ENCODE measurements around the gene ZNF217. TPM values are rescaled to one million over a fixed set of nuclear protein-coding genes. Genes with fewer than 3 reads are reported as not detected.
"Not testable (repeated sequence)": the region's sequence is repeated elsewhere in the genome, so short reads cannot be mapped to it uniquely, and the experiment has no call there.

The ZNF217 gene
- total RNA-seq = 10 to 100 TPM; 11.3 to 27.1 (median 15.8) TPM
- long read RNA-seq, partial matches to known transcripts = 1 of 1 reads
- long read RNA-seq, other reads (novel, unspliced or antisense) = 0 of 1 reads

- WGBS (ENCODE audit: insufficient coverage, low coverage, low lambda C conversion rate, missing lambda C conversion rate) = no CpG with 5 or more reads among the region's 66 CpGs
- H3K27me3 ChIP-seq; H3K9me3 ChIP-seq; intact Hi-C loops (cut with DNase I); H3K36me3 ChIP-seq: not testable (repeated sequence)
- Histone ChIP-seq H3K4me3 (peak within 1 kb of the TSS; percentile 67 to 73 (median 71)), H3K27ac (peak within 1 kb of the TSS; percentile 96 to 99 (median 97)), H3K4me1 (peaks cover 0 to 39% (median 4%) of the 10 kb centered on the region in 4 donors)
- peak; percentile 17 to 52 (median 44) for ATAC-seq
- peak; percentile 83 to 85 (median 83) for DNase-seq
- TF ChIP-seq POLR2A (IDR thresholded peaks at IDR 0.05) = peak; percentile 48
Measured at GRCh38 chr20:53593466-53594007, at the start of gene ZNF217. Gene ZNF217, minus strand, starts transcription at chr20:53593839. Its CDS starts 11,013 bp downstream, at chr20:53582826.

DNA sequence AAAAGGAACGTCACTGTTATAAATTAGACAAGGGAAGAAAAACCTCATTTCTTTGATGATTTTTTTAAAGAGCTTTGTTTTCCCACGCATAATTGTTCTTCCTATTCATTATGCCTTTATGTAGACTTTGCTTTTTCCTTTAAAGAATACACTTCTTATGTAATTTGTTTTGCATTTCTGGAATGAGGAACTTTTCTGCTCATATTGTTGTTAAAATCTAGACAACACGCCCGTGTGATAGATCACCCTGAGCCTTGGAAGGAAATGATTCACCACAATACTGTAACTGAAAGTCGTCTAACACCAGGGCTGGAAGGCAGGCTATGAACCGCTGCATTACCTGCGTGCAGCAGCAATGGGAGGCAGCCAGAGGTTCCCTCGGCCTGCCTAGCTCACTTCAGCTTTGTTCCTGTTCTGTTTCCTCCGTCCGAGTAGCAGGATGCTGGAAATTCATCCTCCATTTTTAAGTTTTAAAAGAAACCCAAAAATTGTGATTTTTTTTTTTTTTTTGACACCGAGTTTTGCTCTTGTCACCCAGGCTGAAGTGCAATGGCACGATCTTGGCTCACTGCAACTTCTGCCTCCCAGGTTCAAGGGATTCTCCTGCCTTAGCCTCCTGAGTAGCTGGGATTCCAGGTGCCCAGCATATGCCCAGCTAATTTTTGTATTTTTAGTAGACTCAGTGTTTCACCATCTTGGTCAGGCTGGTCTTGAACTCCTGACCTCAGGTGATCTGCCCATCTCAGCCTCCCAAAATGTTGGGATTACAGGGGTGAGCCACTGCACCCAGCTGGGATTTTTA is 49.6 kb upstream of the ZNF217 start:
- ATAC-seq (peak; percentile 52 to 78 (median 72)), DNase-seq (peak in 2 of 3 donors; percentile 47 to 56)
- no peaks in the 10 kb centered on the region for H3K9me3 ChIP-seq
- no peaks in the 10 kb centered on the region for H3K36me3 ChIP-seq
- 5% methylated on average over 12 of the region's 12 CpGs for WGBS (ENCODE audit: insufficient coverage, low coverage, low lambda C conversion rate, missing lambda C conversion rate)
- peak; percentile 50 for TF ChIP-seq POLR2A (IDR thresholded peaks at IDR 0.05)
- TF ChIP-seq, protein P1, sequence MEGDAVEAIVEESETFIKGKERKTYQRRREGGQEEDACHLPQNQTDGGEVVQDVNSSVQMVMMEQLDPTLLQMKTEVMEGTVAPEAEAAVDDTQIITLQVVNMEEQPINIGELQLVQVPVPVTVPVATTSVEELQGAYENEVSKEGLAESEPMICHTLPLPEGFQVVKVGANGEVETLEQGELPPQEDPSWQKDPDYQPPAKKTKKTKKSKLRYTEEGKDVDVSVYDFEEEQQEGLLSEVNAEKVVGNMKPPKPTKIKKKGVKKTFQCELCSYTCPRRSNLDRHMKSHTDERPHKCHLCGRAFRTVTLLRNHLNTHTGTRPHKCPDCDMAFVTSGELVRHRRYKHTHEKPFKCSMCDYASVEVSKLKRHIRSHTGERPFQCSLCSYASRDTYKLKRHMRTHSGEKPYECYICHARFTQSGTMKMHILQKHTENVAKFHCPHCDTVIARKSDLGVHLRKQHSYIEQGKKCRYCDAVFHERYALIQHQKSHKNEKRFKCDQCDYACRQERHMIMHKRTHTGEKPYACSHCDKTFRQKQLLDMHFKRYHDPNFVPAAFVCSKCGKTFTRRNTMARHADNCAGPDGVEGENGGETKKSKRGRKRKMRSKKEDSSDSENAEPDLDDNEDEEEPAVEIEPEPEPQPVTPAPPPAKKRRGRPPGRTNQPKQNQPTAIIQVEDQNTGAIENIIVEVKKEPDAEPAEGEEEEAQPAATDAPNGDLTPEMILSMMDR (IDR thresholded peaks at IDR 0.05) = no peak
- H3K27me3 ChIP-seq = no peaks in the 10 kb centered on the region
- peaks cover 0 to 23% (median 7%) of the 10 kb centered on the region in 4 donors for H3K4me1 ChIP-seq
- peak overlapping the region; percentile 82 to 90 (median 87) for H3K27ac ChIP-seq
- intact Hi-C loops (cut with DNase I) = no loop called here
- peak overlapping the region in 1 of 3 donors; percentile 4 for H3K4me3 ChIP-seq

GRCh38 chr20:53642196-53643030 is 48.8 kb upstream of the ZNF217 start:
- H3K4me3 ChIP-seq = peak overlapping the region in 1 of 3 donors; percentile 4

DNA sequence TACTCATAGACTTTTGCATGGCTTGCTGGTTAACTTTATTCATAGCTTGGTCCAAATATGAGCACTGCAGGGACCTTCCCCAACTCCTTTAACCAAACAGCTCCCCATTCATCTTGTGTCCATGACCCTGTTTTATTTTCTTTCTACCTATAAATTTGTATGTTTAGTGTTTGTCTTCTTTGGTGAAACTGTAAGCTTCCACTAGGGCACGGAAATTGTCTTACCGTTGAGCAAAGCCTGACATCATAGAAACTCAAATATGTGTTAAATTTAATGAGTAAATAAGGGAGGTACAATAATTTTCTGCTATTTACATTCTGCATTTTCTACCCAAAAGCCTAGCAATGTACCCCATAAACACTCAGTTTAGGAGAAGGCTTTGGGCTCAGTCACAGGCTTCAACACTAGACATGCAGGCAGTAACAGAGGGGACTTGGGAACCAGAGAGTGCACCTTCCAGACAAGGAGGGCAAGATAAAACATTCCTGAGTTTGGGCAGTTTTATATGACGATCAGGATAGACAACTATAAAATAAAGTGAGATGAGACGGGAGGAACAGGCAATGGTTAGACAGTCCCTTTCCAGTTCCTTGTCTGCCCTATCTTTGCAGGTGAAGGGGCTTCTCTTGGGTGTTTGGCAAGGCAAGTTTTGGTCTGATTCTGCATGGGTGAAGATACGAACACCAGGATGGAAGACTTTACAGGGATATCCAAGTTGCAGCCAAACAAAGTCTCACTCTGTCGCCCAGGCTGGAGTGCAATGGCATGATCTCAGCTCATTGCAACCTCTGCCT is 46.2 kb upstream of the ZNF217 start:
- no peak overlapping the region for H3K4me3 ChIP-seq
- H3K36me3 ChIP-seq = no peaks in the 10 kb centered on the region
- no peak overlapping the region for H3K27ac ChIP-seq
- peak in 1 of 3 donors; percentile 20 for DNase-seq
- intact Hi-C loops (cut with DNase I) = no loop called here
- 70% methylated on average over 4 of the region's 6 CpGs for WGBS (ENCODE audit: insufficient coverage, low coverage, low lambda C conversion rate, missing lambda C conversion rate)
- ATAC-seq = no peak
- TF ChIP-seq POLR2A (IDR thresholded peaks at IDR 0.05) = no peak
- no peaks in the 10 kb centered on the region for H3K9me3 ChIP-seq
- peaks cover 0 to 16% (median 7%) of the 10 kb centered on the region in 4 donors for H3K4me1 ChIP-seq
- H3K27me3 ChIP-seq = no peaks in the 10 kb centered on the region

More at GRCh38 chr20:53642196-53643030, 48.8 kb upstream of the ZNF217 start:
- intact Hi-C loops (cut with DNase I) = no loop called here
- TF ChIP-seq, protein P1 (IDR thresholded peaks at IDR 0.05) = peak in 2 of 4 donors; percentile 19 to 39
- no peak for TF ChIP-seq POLR2A (IDR thresholded peaks at IDR 0.05)
- H3K4me1 ChIP-seq = peaks cover 0 to 23% (median 7%) of the 10 kb centered on the region in 4 donors
- no peaks in the 10 kb centered on the region for H3K36me3 ChIP-seq
- ATAC-seq (peak; percentile 93 to 98 (median 96)), DNase-seq (peak; percentile 56 to 89 (median 83))
- 17% methylated on average over 17 of the region's 17 CpGs for WGBS (ENCODE audit: insufficient coverage, low coverage, low lambda C conversion rate, missing lambda C conversion rate)
- no peaks in the 10 kb centered on the region for H3K27me3 ChIP-seq
- H3K9me3 ChIP-seq = no peaks in the 10 kb centered on the region
- H3K27ac ChIP-seq = peak overlapping the region; percentile 82 to 90 (median 87)

All from right lobe of liver (tissue), 6 donors.